ENCODE data around the gene WWC1.
"Not testable (repeated sequence)": the region's sequence is repeated elsewhere in the genome, so short reads cannot be mapped to it uniquely, and the experiment has no call there.

Gene WWC1

GRCh38 chr5:168415971-168416370 is 124.5 kb downstream of the WWC1 start:
- DNase-seq, result no peak

GRCh38 chr5:168417731-168418429 is 126.4 kb downstream of the WWC1 start:
- DNase-seq, result no peak

- DNase-seq, result no peak
Observed at GRCh38 chr5:168420461-168420860, 129.0 kb downstream of the WWC1 start.

GRCh38 chr5:168422431-168422830 is 131.0 kb downstream of the WWC1 start:
- no peak for DNase-seq

- no peak for DNase-seq
Observed at GRCh38 chr5:168423478-168423877, 132.0 kb downstream of the WWC1 start.

GRCh38 chr5:168423971-168424370 is 132.5 kb downstream of the WWC1 start:
- DNase-seq, result no peak

GRCh38 chr5:168424594-168425323 is 133.3 kb downstream of the WWC1 start:
- no peak for DNase-seq

- DNase-seq, result no peak
Observed at GRCh38 chr5:168426007-168426863, 134.8 kb downstream of the WWC1 start.

- no peak for DNase-seq
Observed at GRCh38 chr5:168426864-168427172, 135.4 kb downstream of the WWC1 start.

GRCh38 chr5:168427224-168427623 is 135.8 kb downstream of the WWC1 start:
- no peak for DNase-seq

GRCh38 chr5:168428552-168428951 is 137.1 kb downstream of the WWC1 start:
- DNase-seq, result no peak

- no peak for DNase-seq
Observed at GRCh38 chr5:168430296-168430695, 138.9 kb downstream of the WWC1 start.

- no peak for DNase-seq
Observed at GRCh38 chr5:168432903-168433302, 141.5 kb downstream of the WWC1 start.

- no peak for DNase-seq
Observed at GRCh38 chr5:168434001-168434400, 142.6 kb downstream of the WWC1 start.

- DNase-seq, result no peak
Observed at GRCh38 chr5:168434746-168435321, 143.4 kb downstream of the WWC1 start.

- not testable (repeated sequence) for DNase-seq
Observed at GRCh38 chr5:168435340-168435739, 143.9 kb downstream of the WWC1 start.

GRCh38 chr5:168438349-168438748 is 146.9 kb downstream of the WWC1 start:
- no peak for DNase-seq

GRCh38 chr5:168443533-168443932 is 152.1 kb downstream of the WWC1 start:
- DNase-seq, result no peak

GRCh38 chr5:168443950-168444700 is 152.7 kb downstream of the WWC1 start:
- DNase-seq, result no peak

- DNase-seq, result no peak
Observed at GRCh38 chr5:168446983-168447619, 155.7 kb downstream of the WWC1 start.

- DNase-seq, result no peak
Observed at GRCh38 chr5:168447808-168448207, 156.4 kb downstream of the WWC1 start.

- DNase-seq, result no peak
Observed at GRCh38 chr5:168449166-168449565, 157.7 kb downstream of the WWC1 start.

Data from activated gamma-delta T cell treated with Interleukin-2 at 50 U/mL for 16 hours (primary cell).